GM21528 (cell line): ENCODE results near the gene OR2A2.
A peak's percentile ranks its signal among the peaks of the same experiment; 100 is the strongest.
"Not testable (repeated sequence)": the region's sequence is repeated elsewhere in the genome, so short reads cannot be mapped to it uniquely, and the experiment has no call there.

ENCODE experiments used
- ATAC-seq: cut with Tn5 transposase; IDR thresholded peaks from one replicate; pipeline ENCODE4 v1.9.1; 2021; ENCODE audit warnings: mild to moderate bottlenecking, moderate library complexity; ENCODE audit not compliant: unreplicated experiment, low FRiP score

The OR2A2 gene, protein sequence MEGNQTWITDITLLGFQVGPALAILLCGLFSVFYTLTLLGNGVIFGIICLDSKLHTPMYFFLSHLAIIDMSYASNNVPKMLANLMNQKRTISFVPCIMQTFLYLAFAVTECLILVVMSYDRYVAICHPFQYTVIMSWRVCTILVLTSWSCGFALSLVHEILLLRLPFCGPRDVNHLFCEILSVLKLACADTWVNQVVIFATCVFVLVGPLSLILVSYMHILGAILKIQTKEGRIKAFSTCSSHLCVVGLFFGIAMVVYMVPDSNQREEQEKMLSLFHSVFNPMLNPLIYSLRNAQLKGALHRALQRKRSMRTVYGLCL

GRCh38 chr7:144109283-144109682 lies at the start of gene OR2A2:
Gene OR2A2 (plus strand): TSS chr7:144109583. CDS start chr7:144109583, 0 bp downstream.
- ATAC-seq, result no peak

- no peak for ATAC-seq
These were observed 45.7 kb upstream of the OR2A2 start for GRCh38 chr7:144063710-144064109.

DNA sequence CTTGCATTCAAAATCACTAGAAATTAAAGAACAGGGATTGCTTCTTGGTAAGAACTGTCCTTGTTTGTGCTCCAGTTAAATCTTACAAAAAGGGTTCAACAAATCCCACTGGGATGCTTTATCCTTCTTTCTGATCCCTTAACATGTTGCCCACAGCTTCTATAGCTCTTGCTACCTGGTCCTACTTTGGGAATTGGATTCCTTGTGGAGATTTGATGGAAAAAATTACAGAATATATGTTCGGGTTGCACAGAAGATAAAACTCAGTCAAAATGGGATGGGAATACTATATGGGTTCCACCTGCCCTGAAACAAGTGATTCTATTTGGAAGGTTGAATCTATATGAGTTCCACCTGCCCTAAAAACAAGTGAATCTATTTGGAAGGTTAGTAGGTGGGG lies 39.9 kb upstream of the OR2A2 start, which contains the start of gene OR2A25:
Gene OR2A25, plus strand, starts transcription at position 301 of the 400 bp plus-strand sequence. CDS start 4,409 bp downstream, outside the sequence.
- ATAC-seq, result no peak

GRCh38 chr7:144069953-144070352 lies 39.4 kb upstream of the OR2A2 start:
- no peak for ATAC-seq

DNA sequence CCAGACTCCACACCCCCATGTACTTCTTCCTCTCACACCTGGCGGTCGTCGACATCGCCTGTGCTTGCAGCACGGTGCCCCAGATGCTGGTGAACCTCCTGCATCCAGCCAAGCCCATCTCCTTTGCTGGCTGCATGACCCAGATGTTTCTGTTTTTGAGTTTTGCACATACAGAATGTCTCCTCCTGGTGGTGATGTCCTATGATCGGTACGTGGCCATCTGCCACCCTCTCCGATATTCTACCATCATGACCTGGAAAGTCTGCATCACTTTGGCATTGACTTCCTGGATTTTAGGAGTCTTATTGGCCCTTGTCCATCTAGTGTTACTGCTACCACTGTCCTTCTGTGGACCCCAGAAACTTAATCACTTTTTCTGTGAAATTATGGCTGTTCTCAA lies 35.0 kb upstream of the OR2A2 start:
- no peak for ATAC-seq

- ATAC-seq, result no peak
These were observed 23.4 kb upstream of the OR2A2 start, which contains the start of gene OR2A12 for GRCh38 chr7:144085978-144086377. Gene OR2A12 (plus strand): TSS chr7:144086278. CDS start chr7:144095108, 8,830 bp downstream.

GRCh38 chr7:144086730-144087129 lies 22.7 kb upstream of the OR2A2 start:
- ATAC-seq, result no peak

DNA sequence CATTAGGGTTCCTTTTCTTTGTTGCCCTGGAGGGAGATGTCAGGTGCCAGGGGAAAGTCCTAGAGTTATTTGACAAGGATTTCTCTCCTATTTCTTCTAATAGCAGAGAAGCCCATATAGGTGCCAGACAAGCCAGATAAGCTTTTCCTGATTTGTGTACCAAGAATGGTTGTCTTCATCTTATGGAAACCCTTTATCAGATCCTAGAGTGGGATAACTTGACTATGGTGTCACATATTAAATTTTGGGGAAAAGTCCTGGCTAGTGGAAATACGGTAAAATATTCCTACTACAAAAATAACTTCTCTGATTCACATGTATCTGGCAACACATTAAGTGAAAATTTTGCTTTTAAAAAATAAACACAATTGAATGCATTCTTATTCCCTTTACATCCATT lies 22.2 kb upstream of the OR2A2 start:
- ATAC-seq, result no peak

- ATAC-seq, result no peak
These were observed 18.7 kb upstream of the OR2A2 start for GRCh38 chr7:144090667-144091066.

DNA sequence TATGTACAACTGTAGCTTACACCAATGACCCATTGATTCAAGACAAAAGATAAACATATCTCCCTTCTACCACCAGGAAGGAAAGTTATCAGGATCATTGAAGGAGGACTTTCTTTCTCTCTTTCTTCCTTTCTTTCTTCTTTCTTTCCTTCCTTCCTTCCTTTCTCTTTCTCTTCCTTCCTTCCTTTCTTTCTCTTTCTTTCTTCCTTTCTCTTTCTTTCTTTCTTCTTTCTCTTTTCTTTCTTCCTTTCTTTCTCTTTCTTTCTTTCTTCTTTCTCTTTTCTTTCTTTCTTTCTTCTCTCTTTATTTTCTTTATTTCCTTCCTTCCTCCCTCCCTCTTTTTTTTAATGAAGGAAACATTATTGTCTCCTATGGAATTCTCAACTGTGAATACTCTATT lies 10.6 kb upstream of the OR2A2 start:
- ATAC-seq, result no peak

DNA sequence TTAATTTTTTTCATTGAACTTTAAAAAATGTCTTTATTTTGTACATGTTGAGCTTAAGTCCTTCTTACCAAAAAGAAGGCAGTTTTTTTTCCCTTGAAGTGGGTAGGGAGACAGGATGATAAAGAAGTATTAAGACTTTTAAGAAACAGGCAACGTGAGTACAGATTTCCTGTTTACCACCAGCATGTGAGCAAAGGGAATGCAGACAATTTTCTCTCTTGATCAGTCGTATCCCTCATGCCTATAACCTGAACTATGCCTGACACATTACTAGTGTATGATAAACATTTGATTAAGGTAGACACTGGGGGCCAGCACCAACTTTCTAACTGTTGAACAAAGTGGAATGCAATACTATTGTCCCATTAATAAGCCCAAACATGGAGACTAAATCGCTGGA lies 8.8 kb upstream of the OR2A2 start:
- no peak for ATAC-seq

- no peak for ATAC-seq
These were observed 7.3 kb upstream of the OR2A2 start for GRCh38 chr7:144102041-144102440.

GRCh38 chr7:144105211-144105610 lies 4.2 kb upstream of the OR2A2 start:
- ATAC-seq, result no peak

GRCh38 chr7:144110272-144110671 lies 889 bp downstream of the OR2A2 start:
- ATAC-seq, result no peak

GRCh38 chr7:144113651-144114050 lies 4.3 kb downstream of the OR2A2 start:
- ATAC-seq, result no peak

- no peak for ATAC-seq
These were observed 9.0 kb downstream of the OR2A2 start for GRCh38 chr7:144118341-144118740.

DNA sequence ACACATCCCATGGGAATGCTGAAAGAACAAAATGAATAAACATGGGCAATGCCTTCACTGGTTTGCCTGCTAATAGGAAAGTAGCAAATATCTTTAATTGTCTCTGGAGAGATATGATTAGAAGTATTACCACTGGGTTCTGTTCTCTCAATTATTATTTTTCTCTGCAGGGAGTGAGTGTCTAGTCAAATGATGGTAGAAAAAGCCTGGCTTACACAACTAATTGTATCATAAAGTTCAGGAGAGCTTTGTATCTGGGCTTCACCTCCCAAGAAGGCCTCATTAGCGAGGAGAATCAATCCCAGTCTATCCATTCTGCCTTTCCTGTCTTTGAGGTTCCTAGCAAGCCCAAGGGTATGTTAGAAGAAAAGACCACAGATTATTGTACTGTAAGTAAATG lies 13.5 kb downstream of the OR2A2 start, which contains the start of gene OR2A14:
Gene OR2A14, plus strand, starts transcription at position 301 of the 400 bp plus-strand sequence. CDS start 5,937 bp downstream, outside the sequence.
- ATAC-seq, result no peak

GRCh38 chr7:144127714-144128334 lies 18.4 kb downstream of the OR2A2 start:
- ATAC-seq, result peak; percentile 99

DNA sequence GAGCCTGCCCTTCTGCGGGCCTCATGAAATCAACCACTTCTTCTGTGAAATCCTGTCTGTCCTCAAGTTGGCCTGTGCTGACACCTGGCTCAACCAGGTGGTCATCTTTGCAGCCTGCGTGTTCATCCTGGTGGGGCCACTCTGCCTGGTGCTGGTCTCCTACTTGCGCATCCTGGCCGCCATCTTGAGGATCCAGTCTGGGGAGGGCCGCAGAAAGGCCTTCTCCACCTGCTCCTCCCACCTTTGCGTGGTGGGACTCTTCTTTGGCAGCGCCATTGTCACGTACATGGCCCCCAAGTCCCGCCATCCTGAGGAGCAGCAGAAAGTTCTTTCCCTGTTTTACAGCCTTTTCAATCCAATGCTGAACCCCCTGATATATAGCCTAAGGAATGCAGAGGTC lies 20.2 kb downstream of the OR2A2 start:
- not testable (repeated sequence) for ATAC-seq

DNA sequence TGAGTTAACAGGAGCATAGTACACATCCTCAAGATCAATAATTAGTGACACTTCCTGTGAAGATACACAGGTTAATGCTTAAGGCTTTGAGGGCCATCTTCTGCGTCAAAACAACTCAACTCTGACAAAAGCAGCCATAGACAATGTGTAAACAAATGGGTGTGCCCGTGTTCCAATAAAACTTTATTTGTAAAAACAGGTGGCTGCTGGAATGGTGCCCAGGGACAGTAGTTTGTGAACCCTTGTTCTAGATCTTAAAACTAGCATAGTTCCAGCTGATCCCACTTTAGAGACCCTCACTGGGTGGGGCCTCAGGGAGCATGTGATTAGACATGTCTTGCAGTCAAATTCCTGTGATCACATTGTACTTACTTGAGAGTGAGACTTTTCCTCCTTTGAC lies 21.3 kb downstream of the OR2A2 start:
- no peak for ATAC-seq

- ATAC-seq, result no peak
These were observed 22.9 kb downstream of the OR2A2 start for GRCh38 chr7:144132262-144132661.

DNA sequence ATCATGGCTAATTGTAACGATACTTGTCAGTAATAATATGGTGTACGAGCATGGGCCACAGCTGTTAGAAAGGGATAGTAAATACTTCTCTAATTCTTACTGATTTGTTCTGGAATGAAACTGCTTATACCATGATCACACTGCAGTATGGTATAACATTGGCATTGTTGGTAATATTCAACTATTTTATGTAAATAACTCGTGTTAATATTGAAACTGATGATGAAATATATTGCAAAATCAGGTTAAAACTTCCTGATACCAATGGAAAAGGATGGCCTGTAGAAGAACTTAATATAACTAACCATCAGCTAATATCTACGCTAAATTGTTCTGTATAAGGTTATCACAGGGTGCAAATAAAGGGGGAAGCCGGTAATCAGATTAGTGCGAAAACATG lies 23.9 kb downstream of the OR2A2 start:
- no peak for ATAC-seq
